Posterior cingulate gyrus (tissue), 11 donors: ENCODE measurements around the gene AGBL3.

Experiments
- DNase-seq, 10 donors: peaks; one replicate each; pipeline versions ENCODE4 v3.0.0 to v3.0.0-alpha.2; 2020 to 2021; ENCODE audit warnings: mixed read lengths in 3 of 10
- intact Hi-C: fragments of 100-400 bp; cut with DNase I; formaldehyde crosslinking; loops from one replicate; pipeline ENCODE4 v1.15.1; 2023

Gene AGBL3

DNA sequence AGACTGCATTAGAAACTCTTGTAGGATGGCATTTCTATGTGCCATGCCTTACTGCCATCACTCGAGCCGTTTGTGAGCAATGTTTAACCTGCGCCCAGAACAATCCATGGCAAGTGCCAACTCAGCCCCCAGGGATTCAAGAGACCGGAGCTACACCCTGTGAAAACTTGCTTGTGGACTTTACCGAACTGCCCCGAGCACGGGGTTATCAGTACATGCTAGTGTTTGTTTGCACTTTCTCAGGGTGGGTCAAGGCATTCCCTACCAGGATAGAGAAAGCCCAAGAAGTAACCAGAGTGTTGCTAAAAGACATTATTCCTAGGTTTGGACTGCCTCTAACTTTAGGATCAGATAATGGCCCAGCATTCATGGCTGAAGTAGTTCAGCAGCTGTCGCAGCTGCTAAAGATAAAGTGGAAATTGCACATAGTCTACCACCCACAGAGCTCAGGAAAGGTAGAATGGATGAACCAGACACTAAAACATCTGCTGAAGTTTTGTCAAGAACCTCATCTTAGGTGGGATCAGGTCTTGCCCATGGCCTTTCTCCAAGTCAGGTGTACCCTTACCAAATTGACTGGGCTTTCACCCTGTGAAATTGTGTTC is 193.1 kb downstream of the AGBL3 start:
- DNase-seq: peak in 1 of 10 donors; percentile 50
- intact Hi-C loops: no loop called here

- intact Hi-C loops: no loop called here
- DNase-seq: peak in 1 of 10 donors; percentile 15
These were observed 193.8 kb downstream of the AGBL3 start for GRCh38 chr7:135180122-135180521.

- no peak for DNase-seq
- intact Hi-C loops: no loop called here
These were observed 195.1 kb downstream of the AGBL3 start for GRCh38 chr7:135181261-135181928.

DNA sequence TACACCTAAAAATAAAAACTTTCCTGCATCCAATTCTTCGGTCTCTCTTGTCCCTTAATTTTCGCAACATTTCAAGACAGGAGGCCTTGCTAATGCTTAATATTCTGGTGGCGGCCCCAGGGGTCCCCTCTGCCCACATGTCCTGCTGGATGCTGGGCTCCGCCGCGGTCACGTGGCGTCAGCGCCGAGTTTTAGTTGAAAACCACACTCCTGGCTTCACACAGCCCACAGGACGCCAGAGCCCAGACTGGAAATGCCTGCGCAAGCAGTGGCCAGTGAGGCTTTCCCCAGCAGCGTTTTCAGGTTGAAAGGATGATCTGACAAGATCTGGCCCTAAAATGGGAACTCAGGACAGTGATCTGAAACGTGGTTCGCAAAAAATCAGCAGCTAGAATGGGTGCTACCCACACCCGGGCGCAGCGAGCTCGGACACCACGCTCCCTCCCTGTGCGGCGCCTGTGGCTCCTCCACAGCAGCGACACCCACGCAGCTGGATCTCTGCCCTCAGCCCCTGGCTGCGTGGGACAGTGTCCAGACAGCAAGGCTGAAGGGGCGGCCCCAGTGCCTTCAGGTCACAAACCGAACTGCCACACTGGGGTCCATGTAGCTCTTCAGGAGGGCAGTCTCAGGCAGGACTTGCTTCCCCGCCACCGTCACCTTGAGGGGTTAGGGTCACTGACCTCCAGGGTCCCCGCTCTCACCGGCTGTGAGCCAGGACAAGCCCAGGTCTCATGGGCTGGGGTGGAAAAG is 195.8 kb downstream of the AGBL3 start:
- intact Hi-C loops: no loop called here
- DNase-seq: peak in 1 of 10 donors; percentile 69

GRCh38 chr7:135183478-135183877 is 197.2 kb downstream of the AGBL3 start:
- peak in 1 of 10 donors; percentile 6 for DNase-seq
- intact Hi-C loops: no loop called here

DNA sequence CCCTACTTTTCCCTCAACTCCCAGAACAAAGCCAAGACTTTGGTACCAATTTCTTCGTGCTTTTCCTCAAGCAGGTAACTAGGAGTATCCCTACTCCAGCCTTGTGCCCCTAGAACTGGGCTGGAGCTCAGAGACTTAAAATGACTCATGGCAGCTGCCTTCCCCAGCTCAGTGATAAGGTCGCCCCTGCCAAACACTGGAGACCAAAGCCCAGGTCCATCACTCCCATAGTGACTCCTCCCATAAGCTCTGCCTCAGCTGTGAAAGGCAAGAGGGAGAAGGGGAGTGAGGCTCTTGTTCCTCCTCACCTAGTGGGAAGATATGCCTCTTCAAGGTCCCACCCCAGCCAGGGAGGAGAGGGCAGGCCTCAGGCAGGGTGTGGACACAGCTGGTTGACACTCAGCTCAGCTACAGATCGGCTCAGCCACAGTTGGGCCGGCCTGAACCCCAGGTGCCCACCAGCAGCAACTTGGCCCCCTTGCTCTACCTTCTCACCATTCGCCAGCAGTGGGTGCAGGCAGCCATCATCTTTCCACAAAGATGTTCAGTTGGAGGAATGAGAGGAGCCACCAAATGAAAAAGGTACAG is 198.0 kb downstream of the AGBL3 start:
- intact Hi-C loops: no loop called here
- DNase-seq: peak in 1 of 10 donors; percentile 70
